IPS-11a (cell line): ENCODE data around the gene RASSF1.
"Not testable (repeated sequence)": the region's sequence is repeated elsewhere in the genome, so short reads cannot be mapped to it uniquely, and the experiment has no call there.

ENCODE experiments used
- H3K4me3 ChIP-seq: one replicate; pipeline ENCODE4 v1.5.1; 2013; ENCODE audit warnings: low read depth, low read length, control low read depth

The RASSF1 gene

DNA sequence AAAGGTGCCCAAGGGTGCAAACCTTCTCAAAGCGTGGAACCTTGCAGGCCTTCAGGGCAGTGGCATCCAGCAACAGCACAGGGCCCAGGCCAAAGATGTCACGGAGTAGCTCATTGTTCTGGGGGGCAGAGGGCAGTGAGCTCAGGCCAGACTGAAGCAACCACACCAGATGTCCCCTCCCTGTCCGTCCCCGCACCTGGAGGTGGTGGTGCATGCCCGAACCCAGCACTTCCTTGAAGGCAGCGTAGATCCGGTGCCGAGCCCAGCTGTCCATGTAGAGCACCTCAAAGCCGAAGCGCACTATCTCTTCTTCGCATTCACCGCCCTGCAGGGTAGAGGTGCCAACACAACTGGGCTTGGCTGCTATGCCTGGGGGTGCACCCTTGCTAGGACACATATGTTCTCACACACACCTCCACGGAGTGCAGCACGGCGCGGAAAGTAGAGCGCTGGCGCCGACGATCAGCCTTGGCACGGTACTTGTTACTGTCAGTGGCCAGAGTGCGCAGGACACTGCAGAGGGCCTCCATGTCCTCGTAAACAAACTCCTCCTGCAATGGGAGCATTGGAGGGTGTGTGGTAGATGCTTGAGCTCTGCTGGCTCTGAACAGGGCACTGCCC, 52.1 kb downstream of the RASSF1 start:
- no peak overlapping the region for H3K4me3 ChIP-seq

DNA sequence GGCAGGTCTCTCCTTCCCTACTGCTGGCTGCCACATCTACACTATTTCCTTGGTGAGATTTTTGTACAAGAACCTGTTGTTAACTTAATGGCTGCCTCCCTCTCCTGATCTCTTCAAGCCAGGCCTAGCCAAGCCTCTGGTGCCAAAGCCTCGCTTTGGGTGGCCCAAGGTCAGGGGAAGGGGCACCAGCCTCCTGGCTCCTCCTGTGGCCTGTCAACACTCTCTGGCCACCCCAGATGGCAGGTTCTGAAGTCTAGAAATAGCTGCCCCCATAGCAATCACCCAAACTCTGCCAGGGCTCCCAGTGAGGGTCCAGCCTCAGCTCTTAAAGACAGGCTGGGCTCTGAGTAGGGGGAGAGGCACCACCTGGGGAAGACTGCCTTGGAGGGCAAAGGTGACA, 53.4 kb downstream of the RASSF1 start:
- H3K4me3 ChIP-seq = no peak overlapping the region

GRCh38 chr3:50286322-50287227, 54.1 kb downstream of the RASSF1 start:
- no peak overlapping the region for H3K4me3 ChIP-seq

DNA sequence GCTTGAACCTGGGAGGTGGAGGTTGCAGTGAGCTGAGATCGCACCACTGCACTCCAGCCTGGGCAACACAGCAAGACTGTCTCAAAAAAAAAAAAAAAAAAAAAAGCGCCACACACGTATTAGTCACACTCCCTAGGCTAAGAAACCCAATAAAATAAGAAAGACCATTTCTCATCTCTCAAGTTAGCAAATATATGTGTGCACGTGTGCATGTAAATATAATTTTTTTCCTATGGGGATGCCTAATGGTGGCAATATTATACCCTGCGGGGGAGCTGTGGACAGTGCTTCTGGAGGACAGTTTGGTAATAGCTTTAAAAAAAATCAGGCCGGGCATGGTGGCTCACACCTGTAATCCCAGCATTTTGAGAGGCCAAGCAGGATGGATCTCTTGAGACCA, 56.5 kb downstream of the RASSF1 start:
- H3K4me3 ChIP-seq = not testable (repeated sequence)
